HepG2 (cell line): ENCODE data around the gene TENM3. TPM values are rescaled to one million over a fixed set of nuclear protein-coding genes. Genes with fewer than 3 reads are reported as not detected.

Experiments
- ATAC-seq: fragments of 200-7000 bp; cut with Tn5 transposase; 3 replicates; pipeline ENCODE4 v1.9.1; 2020; ENCODE audit warnings: mild to moderate bottlenecking, moderate library complexity
- BruUV-seq: library from RNA; stranded (reverse); fragments of 400-500 nt; replicated peaks from 2 replicates; lab custom pipeline; 2021; lab: Mats Ljungman, UMichigan
- CTCF ChIA-PET: fragments of 300-600 bp; formaldehyde crosslinking; extraction: SDS; loops from one replicate; lab custom pipeline; 2021; ENCODE audit warnings: low total read pairs, inconsistent platforms, low intra/inter-chr PET ratio; lab: Yijun Ruan, JAX
- POLR2A ChIA-PET: fragments of 350-600 bp; sonication (Branson Sonifier 250); formaldehyde crosslinking; loops from one replicate; lab custom pipeline; 2020; ENCODE audit warnings: antibody characterized with exemption, inconsistent platforms; lab: Yijun Ruan, JAX
- DNase-seq: peaks from one replicate; pipeline ENCODE4 v3.0.0-alpha.2; 2015; ENCODE audit warnings: low spot score
- FAIRE-seq: peaks from 3 replicates; lab custom pipeline; 2011; peaks lifted over from hg19 to GRCh38; lab: Jason Lieb, UNC
- H2AFZ ChIP-seq: one replicate; pipeline ENCODE4 v1.6.1; 2011; ENCODE audit warnings: low read length, inconsistent platforms
- H3K27ac ChIP-seq: fragments of 300-600 bp; 3 replicates; pipeline ENCODE4 v1.8.0; 2011; ENCODE audit warnings: mixed run types, mild to moderate bottlenecking, mixed read lengths, low read length, inconsistent platforms; ENCODE audit not compliant: insufficient read depth; ENCODE audit errors: extremely low read length
- H3K27me3 ChIP-seq, 2 experiments: fragments of 200-600 bp in 1 of 2; 2 replicates in 1 of 2; 3 replicates in 1 of 2; pipeline versions ENCODE4 v1.6.0 to v1.8.0; 2011; ENCODE audit warnings: low read length in 2 of 2, mild to moderate bottlenecking in 2 of 2, moderate library complexity in 2 of 2, inconsistent platforms in 1 of 2; ENCODE audit not compliant: insufficient read depth in 2 of 2, control insufficient read depth in 1 of 2
- H3K36me3 ChIP-seq, 2 experiments: fragments of 200-600 bp in 1 of 2; replicated peaks in 1 of 2; 2 replicates in 1 of 2; 3 replicates in 1 of 2; pipeline versions ENCODE4 v1.5.1 to v1.8.0; 2011; ENCODE audit warnings: low read length in 2 of 2, inconsistent platforms in 1 of 2; ENCODE audit not compliant: insufficient read depth in 2 of 2, control insufficient read depth in 1 of 2
- H3K4me1 ChIP-seq: 2 replicates; pipeline ENCODE4 v1.5.1; 2012; ENCODE audit warnings: low read length, inconsistent platforms; ENCODE audit not compliant: insufficient read depth
- H3K4me2 ChIP-seq: 2 replicates; pipeline ENCODE4 v1.6.0; 2011; ENCODE audit warnings: low read depth, low read length, inconsistent platforms
- H3K4me3 ChIP-seq, 3 experiments: fragments of 200-600 bp in 1 of 3; sonication (generic), shearing (Covaris generic) in 1 of 3; replicated peaks in 1 of 3; 2 replicates each; pipeline ENCODE4 v1.5.1; 2011 to 2016; ENCODE audit warnings: low read length in 3 of 3, inconsistent platforms in 2 of 3, low read depth in 2 of 3, mild to moderate bottlenecking in 2 of 3, control low read depth in 1 of 3, mixed read lengths in 1 of 3; ENCODE audit not compliant: insufficient read depth in 1 of 3
- H3K79me2 ChIP-seq: one replicate; pipeline ENCODE4 v1.6.1; 2011; ENCODE audit warnings: low read length, inconsistent platforms; ENCODE audit not compliant: insufficient read depth
- H3K9ac ChIP-seq: 2 replicates; pipeline ENCODE4 v1.6.0; 2011; ENCODE audit warnings: mild to moderate bottlenecking, low read depth, low read length, inconsistent platforms; ENCODE audit not compliant: insufficient read depth
- H3K9me3 ChIP-seq: 2 replicates; pipeline ENCODE4 v1.5.1; 2012; ENCODE audit warnings: mild to moderate bottlenecking, low read length
- H4K20me1 ChIP-seq: 2 replicates; pipeline ENCODE4 v1.6.0; 2011; ENCODE audit warnings: inconsistent platforms, mild to moderate bottlenecking, low read length, moderate library complexity; ENCODE audit not compliant: insufficient read depth
- TARDBP ChIP-seq: sonication (generic); formaldehyde crosslinking; IDR thresholded peaks from 2 replicates; pipeline ENCODE4 v1.8.0; 2022; ENCODE audit warnings: mild to moderate bottlenecking, missing genetic modification reagents
- ZBTB44 ChIP-seq: sonication (generic); formaldehyde crosslinking; IDR thresholded peaks from 2 replicates; pipeline ENCODE4 v1.4.0; 2020; ENCODE audit warnings: missing genetic modification reagents
- ZNF362 ChIP-seq: sonication (generic); formaldehyde crosslinking; IDR thresholded peaks from 2 replicates; pipeline ENCODE4 v1.4.0; 2020; ENCODE audit warnings: missing genetic modification reagents, mild to moderate bottlenecking, borderline replicate concordance
- WGBS: methylation state at CpG from one replicate; pipeline ENCODE4 v1.1.6; 2017; ENCODE audit warnings: low lambda C conversion rate; 5-methylcytosine and 5-hydroxymethylcytosine counted together
- in situ Hi-C: cut with HindIII; loops from 2 replicates; pipeline ENCODE4 v1.10.0; 2017; ENCODE audit warnings: low pct_unique_long_range_greater_than_20kb; ENCODE audit not compliant: extremely low pct_ligation_motif_present
- intact Hi-C: fragments of 100-400 bp; cut with micrococcal nuclease; formaldehyde crosslinking; loops from one replicate; pipeline ENCODE4 v1.10.0; 2022; ENCODE audit not compliant: unreplicated experiment
- polyA plus RNA-seq, 8 experiments: library from polyadenylated mRNA; depleted of rRNA in 3 of 8; stranded (reverse) in 7 of 8; unstranded in 1 of 8; fragments of >200 nt; fragmentation: Illumina TruSeq in 4 of 8; extraction: Trizol in 4 of 8; gene quantifications; 2 replicates each; pipeline versions ENCODE4 v1.2.1 to v1.2.3, GENCODE V29; 2011 to 2016; ENCODE audit warnings: low read depth in 4 of 8, missing spikeins in 1 of 8, mixed read lengths in 1 of 8; ENCODE audit not compliant: insufficient read depth in 1 of 8
- total RNA-seq, 5 experiments: library from RNA; depleted of rRNA; stranded (reverse); fragments of >200 nt; fragmentation: Illumina TruSeq; extraction: Trizol; gene quantifications; 2 replicates each; pipeline ENCODE4 v1.2.3, GENCODE V29; 2016; ENCODE audit warnings: low read depth in 1 of 5

The TENM3 gene
- total and polyA plus RNA-seq, 2 of the 13 experiments (the other 11 are each of a cell fraction or from before 2014, with no cell fraction given), result 0.04 TPM; not detected in 1

- no peak for TF ChIP-seq ZBTB44 (CRISPR knock-in tag)
These were observed 592.0 kb downstream of the TENM3 start (continued) for GRCh38 chr4:182835006-182835740.

GRCh38 chr4:182837831-182838230, 594.6 kb downstream of the TENM3 start:
- Histone ChIP-seq H3K4me2 (no peak overlapping the region), H3K9ac (no peak overlapping the region), H3K79me2 (no peaks in the 10 kb centered on the region), H3K27ac (no peak overlapping the region), H3K27me3 (peaks cover 0 to 6% of the 10 kb centered on the region in 2 experiments; a peak in 2 of 5 replicates), H3K4me3 (no peak overlapping the region), H3K4me1 (no peaks in the 10 kb centered on the region), H3K36me3 (no peaks in the 10 kb centered on the region), H4K20me1 (no peaks in the 10 kb centered on the region), H2AFZ (no peak overlapping the region), H3K9me3 (no peaks in the 10 kb centered on the region)
- intact Hi-C loops (no loop called here), in situ Hi-C loops (no loop called here)
- FAIRE-seq, result no peak
- no TSS peak for BruUV-seq
- no peak for ATAC-seq
- ChIA-PET CTCF (no interaction called here), POLR2A (no interaction called here)
- WGBS, result 27% methylated on average over 10 of the region's 12 CpGs
- peak; percentile 18; the same call in 1 of the 2 replicates for TF ChIP-seq ZNF362 (CRISPR knock-in tag)
- no peak for TF ChIP-seq TARDBP (CRISPR knock-in tag)
- DNase-seq, result no peak
